GM12801 (cell line): Measurements from ENCODE around the gene VENTX.

Experiments
- TF ChIP-seq, protein P1 (sequence below): IDR thresholded peaks from one replicate; pipeline ENCODE4 v1.5.1; 2011; ENCODE audit warnings: control low read depth; ENCODE audit not compliant: insufficient read length; ENCODE audit errors: extremely low read depth

Gene VENTX

DNA sequence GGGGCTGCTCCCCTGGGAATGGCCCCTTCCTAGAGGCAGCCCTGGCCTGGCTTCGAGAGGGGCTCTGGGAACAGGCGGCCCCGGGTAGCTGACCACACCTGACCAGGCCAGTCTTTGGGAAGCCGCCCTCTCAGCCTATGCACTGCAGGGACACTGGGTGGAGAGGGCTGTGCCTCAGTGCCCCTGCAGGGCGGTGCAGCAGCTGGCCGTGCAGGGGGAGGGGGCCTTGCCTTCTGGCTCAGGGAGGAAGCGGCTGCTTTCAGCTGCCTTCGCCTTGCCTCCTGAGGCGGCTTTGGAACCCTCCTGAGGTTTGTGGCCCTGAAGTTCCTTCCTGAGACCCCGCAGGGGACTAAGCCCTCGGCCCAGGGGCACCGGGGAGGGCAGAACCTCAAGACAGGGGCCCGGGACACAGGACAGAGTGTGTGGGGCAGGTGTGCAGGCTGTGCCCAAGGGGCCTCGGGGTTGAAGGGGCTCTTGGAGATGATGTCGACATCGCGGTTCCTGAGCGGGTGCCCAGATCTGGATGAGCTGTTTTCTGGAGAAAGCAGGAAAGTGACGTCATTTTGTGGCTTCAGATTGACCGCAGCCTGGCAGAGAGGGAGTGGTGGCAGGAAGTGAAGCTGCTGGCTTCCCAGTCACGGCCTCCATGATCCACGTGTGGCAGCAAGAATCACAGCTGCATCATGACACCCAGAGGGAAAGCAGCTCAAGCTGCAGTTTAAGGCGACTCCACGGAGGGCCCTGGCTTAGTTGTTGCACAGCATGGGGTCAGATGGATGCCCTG lies 21.4 kb downstream of the VENTX start:
- TF ChIP-seq, protein P1, sequence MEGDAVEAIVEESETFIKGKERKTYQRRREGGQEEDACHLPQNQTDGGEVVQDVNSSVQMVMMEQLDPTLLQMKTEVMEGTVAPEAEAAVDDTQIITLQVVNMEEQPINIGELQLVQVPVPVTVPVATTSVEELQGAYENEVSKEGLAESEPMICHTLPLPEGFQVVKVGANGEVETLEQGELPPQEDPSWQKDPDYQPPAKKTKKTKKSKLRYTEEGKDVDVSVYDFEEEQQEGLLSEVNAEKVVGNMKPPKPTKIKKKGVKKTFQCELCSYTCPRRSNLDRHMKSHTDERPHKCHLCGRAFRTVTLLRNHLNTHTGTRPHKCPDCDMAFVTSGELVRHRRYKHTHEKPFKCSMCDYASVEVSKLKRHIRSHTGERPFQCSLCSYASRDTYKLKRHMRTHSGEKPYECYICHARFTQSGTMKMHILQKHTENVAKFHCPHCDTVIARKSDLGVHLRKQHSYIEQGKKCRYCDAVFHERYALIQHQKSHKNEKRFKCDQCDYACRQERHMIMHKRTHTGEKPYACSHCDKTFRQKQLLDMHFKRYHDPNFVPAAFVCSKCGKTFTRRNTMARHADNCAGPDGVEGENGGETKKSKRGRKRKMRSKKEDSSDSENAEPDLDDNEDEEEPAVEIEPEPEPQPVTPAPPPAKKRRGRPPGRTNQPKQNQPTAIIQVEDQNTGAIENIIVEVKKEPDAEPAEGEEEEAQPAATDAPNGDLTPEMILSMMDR = no peak

DNA sequence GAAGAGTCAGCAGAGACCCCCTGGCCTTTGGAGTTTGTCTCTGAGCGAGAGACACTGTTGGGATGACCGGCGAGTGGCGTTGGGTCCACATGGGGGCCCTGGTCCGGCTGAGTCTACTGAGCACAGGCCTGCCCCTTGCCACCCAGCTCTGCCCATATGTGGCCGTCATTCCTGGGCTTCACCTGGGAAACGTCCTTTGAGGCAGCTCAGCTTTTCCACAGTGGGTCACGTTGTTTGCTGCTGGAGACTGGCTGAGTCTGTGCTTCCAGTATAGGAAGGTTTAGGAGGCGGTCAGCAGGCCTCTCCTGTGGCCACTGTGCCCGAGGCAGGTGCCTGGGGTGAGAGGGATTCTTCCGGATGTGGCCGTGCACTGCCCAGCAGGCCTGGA lies 21.9 kb downstream of the VENTX start:
- TF ChIP-seq, protein P1 = no peak

DNA sequence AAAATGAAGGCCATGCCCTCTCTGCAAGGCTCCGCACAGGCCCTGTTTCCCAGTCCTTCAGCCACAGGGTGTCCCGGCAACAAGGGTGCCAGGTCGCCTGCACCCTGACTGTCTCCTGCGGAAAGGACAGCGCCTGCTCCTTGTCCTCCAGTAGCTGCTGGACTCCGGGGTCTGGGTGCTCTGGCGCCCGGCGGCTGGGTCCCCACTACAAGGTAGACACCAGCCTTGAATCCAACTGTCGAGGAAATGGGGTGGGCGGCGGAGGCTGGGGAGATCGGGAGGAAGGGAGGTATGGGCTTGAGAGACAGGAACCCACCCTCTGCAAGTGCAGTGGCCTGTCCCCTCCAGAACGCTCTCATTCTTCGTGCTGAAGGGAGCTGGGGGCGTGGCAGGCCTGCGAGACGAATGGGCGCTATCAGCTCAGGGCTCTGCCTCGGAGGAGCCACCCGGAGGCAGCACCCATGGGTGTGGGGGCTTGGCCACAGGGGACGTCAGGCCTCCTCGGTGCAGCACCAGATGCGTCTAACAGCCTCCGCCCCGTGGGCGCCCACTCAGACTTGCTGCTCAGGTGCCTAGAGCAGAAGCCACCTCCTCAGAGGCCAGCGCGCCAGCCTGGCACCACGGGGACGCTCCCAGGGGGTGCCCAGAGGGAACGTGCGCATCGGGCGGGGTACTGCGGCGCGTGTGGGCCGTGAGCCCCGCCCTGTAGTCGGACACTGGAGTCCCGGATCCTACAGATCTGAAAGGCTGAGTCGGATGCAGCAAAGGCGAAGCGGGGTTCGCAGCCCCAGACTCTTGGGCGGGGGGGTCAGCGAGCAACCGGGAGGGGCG lies 23.5 kb downstream of the VENTX start:
- TF ChIP-seq, protein P1 = no peak

DNA sequence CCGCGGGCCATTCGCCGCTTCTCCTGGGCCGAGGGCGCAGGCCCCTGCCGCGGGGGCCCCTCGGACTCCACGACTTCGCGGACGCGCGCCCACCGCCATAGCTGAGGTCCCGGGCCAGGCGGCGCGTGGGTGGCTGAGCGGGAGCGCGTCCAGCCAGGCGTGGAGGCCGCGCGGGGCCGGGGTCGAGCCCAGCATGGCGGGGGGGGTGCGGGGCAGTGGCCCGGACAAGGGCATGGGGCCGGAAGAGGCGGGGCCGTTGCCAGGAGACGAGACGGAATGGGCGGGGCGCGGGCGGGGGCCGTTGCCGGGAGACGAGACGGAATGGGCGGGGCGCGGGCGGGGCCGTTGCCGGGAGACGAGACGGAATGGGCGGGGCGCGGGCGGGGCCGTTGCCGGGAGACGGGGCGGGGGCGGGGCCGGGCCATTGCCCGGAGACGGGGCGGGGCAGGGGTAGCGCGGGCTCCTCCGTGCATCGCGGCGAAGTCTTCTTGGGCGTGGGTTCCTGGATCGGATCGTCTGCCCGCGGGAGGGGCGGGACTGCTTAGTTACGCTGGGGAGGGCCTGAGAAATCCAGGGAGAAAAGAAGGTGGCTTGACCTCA lies 24.2 kb downstream of the VENTX start:
- TF ChIP-seq, protein P1 = no peak

DNA sequence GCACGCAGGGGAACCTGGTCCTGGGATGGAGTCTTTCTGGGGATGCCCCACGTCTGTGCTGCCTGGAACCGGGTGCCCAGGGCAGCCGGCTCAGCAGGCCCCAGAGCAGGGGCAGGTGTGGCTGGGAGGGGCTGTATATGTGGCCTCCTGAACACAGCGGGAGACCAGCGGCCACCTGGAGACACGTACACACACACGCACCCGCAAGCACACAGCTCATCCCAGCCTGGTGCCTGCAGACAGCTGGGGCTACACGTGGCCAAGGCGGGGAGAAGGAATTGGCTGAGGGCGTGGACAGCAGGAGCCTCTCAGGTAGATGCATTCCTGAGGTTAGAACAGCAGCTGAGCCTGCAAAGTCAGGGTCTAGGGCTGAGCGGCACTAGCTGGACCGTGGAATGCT lies 25.0 kb downstream of the VENTX start:
- TF ChIP-seq, protein P1 = no peak

DNA sequence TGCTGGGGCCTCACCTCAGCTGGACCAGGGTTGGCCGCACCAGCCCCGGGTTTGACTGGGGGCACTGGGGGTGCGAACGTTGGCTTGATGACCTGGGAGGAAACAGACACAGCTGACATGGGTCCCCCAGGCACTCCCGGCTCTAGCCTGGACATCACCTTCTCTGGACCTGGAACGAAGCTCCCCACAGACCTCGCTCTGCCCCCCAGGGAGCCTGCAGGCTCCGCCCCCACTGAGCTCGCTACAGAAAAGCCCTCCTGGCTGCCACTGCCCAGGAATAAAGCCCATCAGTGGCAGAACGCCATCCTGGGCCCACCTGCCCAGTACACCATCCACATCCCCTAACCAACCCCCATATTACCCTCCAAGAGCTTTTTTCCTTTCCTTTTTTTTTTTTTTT lies 26.0 kb downstream of the VENTX start:
- TF ChIP-seq, protein P1 = no peak

DNA sequence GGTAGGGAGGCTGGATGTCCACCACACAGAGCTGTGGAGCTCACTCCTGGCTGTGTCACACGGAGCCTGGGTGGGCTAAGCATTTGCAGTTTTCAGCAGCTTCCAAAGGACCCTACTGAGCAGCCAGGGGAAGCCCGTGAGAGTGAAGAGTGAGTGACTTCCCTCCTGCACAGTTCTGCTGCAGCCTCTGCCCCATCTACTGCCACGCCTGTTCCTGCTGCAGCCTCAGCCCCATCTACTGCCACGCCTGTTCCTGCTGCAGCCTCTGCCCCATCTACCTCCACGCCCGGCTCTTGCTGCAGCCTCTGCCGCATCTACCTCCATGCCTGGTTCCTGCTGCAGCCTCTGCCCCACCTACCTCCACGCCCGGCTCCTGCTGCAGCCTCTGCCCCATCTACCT lies 26.8 kb downstream of the VENTX start:
- TF ChIP-seq, protein P1 = no peak
